GM18909 (cell line): ENCODE results near the gene EIF2S1.
"Not testable (repeated sequence)": the region's sequence is repeated elsewhere in the genome, so short reads cannot be mapped to it uniquely, and the experiment has no call there.

Experiments used
- ATAC-seq: cut with Tn5 transposase; IDR thresholded peaks from one replicate; pipeline ENCODE4 v1.9.1; 2021; ENCODE audit warnings: mild to moderate bottlenecking; ENCODE audit not compliant: unreplicated experiment, poor library complexity

The EIF2S1 gene

DNA sequence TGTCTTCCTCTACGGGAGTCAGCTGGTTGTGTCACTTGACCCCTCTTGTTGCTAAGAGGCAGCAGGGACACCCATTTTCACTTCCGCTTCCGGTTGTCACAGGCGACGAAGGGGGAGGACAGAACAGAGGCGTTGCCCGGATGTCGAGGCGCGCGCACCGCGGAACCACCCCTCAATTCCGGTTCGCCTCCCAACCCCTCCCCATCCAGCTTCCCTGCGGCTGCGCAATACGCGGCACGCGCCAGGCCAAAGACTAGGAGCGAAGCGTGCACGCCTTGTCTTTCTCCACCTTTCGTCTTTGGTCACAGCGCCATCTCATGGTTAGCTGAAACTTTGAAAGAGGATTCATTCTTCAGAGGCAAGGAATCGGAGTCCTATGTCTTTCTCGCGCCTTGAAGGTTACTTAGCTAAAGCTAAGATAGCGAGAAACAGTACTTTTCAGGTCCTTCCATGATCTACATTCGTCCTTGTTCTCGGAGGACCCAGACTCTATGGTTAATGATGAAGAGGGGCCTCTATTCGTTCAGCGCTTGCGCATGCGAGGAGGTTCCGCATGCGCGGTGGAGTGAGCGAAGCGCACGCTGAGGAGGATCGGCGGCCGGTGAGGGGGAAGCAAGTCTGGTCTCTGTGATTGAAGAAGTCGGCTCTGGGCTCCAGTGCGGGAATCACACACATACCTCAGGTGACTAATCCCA lies at the start of gene EIF2S1, which contains the start of gene ATP6V1D:
TSS of gene EIF2S1 (plus strand) at position 554 of the 695 bp plus-strand sequence. CDS start 4,440 bp downstream, outside the sequence.
TSS of gene ATP6V1D (minus strand) at position 30 of the 695 bp plus-strand sequence. CDS start 106 bp downstream, outside the sequence.
- ATAC-seq: peak; percentile 93

DNA sequence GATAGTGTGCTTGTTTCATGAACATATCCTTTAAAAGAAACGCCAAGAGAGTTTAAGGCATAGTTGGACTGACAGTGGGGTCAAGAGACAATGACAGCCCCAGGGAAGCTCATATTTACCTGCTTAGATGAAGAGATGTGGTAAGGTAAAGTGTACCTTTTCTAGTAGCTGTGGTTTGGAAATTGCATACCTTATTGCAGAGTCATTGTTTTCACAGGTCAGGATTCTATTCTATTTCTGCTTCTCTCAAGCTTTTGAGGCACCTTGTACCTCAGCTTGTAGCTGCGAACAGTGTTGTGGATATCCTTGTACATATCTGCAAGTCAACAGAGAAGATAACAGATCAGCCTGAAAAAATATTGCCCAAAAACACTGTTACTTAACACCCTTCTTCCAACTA lies 48.3 kb upstream of the EIF2S1 start:
- no peak for ATAC-seq

GRCh38 chr14:67313153-67313552 lies 47.0 kb upstream of the EIF2S1 start:
- no peak for ATAC-seq

GRCh38 chr14:67317822-67318221 lies 42.3 kb upstream of the EIF2S1 start:
- ATAC-seq: no peak

DNA sequence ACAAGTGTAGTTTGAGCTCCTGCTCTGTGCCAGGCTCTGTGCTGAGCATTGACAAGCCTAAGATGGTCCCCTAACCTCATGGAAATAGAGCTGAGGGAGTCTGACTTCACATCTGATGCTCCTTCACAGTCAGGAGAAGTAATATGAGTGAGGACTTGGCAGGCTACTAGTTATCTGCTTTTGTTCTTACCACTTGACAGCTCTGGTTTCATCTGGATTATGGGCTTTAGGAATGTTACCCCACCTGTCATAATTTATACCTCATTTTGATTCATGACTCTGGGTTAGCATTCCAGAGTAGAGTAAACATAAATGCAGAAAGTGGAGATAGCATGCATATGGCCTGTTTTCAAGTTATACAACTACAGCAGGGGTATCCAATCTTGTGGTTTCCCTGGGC lies 41.0 kb upstream of the EIF2S1 start:
- ATAC-seq: no peak

- not testable (repeated sequence) for ATAC-seq
These were observed 30.5 kb upstream of the EIF2S1 start for GRCh38 chr14:67329666-67330065.

DNA sequence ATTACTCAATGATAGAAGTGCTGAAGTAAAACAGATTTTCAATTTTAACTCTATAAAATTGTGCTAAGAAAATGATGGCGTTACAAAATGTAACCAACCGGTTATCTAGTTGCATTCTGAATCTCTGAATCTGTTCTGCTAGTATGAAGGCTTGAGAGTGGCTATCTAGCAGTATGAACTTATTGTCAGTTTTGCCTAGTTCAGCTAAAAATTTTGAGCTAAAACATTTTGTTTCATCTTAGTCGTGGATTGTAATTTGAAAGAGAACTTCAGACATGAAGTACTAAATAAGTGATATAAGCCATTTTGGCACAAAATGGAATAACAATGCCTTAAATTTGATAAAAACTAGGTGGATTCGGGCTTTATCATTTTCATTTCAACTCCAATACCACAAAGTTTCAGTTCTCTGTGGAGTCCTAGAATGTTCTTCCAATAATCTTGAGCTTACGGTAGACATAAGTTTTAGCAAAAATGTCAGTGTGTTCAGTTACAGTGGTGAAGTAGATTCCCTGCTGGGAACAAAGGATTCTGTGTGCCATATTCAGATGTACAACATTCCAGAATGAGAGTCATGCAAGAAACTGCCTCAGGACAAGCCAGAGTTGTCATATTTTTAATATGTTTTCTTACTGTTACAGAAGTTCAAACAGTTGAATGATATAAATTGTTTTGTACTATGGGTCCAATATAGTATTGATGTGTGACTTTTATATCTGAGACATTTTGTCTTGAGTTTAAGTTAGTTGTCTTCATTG lies 28.6 kb upstream of the EIF2S1 start:
- ATAC-seq: no peak

GRCh38 chr14:67332468-67332867 lies 27.7 kb upstream of the EIF2S1 start:
- no peak for ATAC-seq

- ATAC-seq: no peak
These were observed 24.3 kb upstream of the EIF2S1 start for GRCh38 chr14:67335781-67336180.

GRCh38 chr14:67341231-67341630 lies 18.9 kb upstream of the EIF2S1 start:
- ATAC-seq: not testable (repeated sequence)

DNA sequence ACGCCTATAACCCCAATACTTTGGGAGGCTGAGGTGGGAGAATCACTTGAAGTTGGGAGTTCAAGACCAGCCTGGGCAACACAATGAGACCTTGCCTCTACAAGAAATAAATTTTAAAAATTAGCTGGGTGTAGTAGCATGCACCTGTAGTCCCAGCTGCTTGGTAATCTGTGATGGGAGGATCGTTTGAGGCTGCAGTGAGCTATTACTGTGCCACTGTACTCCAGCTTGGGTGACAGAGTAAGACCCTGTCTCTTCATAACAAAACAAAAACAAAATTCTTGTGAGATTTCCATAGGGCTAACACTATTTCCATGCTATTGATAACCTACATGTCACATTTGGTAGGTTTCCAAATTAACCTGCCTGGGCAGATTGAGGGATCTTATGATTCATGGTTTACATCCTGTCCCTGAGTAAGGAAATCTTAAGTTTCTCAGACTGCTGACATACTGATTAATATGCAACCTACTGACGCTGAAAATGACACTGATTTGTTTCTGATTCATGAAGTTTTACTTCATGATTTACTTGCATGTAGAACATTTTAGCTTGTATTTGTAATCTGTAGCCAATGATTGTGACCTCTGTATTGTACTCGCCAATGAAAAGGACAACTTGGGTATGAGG lies 16.4 kb upstream of the EIF2S1 start:
- ATAC-seq: no peak

- no peak for ATAC-seq
These were observed 14.5 kb upstream of the EIF2S1 start for GRCh38 chr14:67345583-67345982.

DNA sequence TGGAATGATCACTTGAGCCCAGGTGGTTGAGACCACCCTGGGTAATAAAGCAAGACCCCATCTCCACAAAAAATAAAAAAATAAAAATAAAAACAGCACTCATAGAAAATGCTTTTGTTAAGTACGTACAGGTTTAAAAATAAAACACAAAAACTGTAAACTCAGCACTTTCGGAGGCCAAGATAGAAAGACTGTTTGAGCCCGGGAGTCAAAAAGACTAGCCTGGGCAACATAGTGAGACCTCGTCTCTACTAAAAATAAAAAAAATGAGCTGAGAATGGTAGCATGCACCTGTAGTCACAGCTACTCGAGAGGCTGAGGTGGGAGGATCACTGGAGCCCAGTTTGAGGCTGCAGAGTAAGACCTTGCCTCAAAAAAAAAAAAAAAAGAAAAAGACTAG lies 8.1 kb upstream of the EIF2S1 start:
- ATAC-seq: no peak

- ATAC-seq: no peak
These were observed 2.8 kb upstream of the EIF2S1 start for GRCh38 chr14:67357186-67357968.

DNA sequence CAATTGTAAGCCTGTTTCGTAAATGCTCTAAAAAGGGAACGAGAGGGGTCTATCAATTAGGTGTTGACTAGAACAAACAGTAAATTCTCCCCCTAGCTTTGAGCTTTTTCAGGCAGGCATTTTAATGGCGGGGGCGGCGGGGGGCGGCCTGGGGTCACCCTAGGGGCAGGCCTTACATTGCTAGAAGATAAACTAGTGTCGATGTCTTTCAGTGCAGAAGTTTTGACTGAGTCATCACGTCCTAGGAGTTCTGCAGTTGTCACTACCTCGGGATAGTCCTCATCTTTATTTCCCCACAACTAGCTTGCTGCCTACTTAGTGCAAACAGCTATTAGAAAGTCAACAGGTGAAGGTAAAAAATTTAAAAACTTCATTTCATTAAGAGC lies 2.2 kb upstream of the EIF2S1 start:
- ATAC-seq: no peak

GRCh38 chr14:67358924-67359774 lies 979 bp upstream of the EIF2S1 start:
- no peak for ATAC-seq

DNA sequence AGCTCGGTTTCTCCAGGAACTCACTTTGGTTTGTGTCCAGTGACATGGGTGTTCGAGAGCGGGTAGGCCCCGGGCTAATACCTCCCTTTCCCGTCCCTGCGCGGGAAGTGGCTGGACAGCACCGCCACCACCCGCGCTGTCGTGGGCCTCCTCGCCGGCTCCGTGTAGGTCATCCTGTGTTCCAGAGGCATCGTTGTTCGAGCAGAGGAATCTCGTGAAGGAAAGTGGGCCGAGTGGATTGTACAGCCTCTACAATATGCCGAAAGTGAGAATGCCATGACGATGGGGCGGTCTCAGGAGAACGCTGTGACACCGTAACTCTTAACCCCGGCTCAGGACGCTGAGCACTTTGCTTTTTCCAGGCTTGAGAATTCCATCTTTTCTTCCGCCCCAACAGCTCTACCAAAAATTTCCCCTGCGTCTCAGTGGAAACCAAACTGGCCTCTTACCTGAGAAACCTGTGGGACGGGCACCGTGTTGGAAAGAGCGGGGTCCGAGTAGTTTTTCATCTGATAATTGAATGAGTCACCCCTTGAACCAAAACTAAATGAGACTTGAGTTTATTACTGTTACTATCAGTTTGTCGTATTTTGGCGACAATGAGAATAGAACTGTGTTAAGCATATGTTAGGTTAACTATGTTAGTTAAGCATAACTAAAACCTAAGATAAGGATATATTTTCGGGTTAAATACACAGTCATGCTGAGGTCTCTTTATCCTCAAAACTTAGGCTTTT lies 510 bp downstream of the EIF2S1 start:
- peak; percentile 21 for ATAC-seq

DNA sequence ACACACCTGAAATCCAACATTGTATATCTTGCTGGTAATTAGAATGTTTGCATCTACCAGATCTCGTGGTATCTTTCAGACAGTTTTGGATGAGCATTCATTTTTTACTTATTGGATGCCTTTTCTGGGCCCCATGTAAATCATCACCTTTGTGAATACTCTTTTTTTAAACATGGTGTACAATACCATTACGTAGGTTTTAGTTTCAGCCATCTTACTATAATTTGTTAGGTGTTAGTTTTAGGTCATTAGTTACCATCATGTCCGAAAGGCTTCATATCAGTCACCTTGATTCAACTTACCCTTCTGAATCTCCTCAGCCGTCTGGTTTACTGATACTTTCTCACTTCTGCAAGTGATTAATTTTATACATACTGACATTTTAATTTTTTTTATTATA lies 5.3 kb downstream of the EIF2S1 start:
- no peak for ATAC-seq

- ATAC-seq: no peak
These were observed 10.7 kb downstream of the EIF2S1 start for GRCh38 chr14:67370830-67371229.
